GM19395 (cell line): ENCODE data around the gene TPSAB1.

Experiments used
- ATAC-seq: cut with Tn5 transposase; IDR thresholded peaks from one replicate; pipeline ENCODE4 v1.9.1; 2021; ENCODE audit warnings: mild to moderate bottlenecking, moderate library complexity; ENCODE audit not compliant: unreplicated experiment

TPSAB1 gene

DNA sequence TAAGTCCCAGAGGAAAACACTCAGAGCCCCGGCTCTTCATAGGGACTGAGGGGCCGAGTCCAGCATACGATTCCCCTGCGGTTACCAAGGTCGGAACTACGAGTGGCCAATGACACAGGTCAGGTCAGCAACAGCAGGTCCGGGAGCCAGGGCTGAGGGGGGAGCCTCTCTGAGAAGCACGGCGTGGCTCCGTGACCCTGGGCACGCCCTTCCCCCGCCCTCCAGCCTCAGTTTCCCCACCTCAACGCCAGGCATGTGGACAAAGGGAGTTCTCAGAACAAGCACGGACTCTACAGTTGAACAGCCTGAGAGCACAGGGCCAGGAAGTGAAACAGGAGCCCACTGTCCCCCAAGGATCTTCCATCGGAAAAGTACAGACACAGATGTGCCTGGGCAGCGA, 41.0 kb downstream of the TPSAB1 start:
- ATAC-seq, result no peak

DNA sequence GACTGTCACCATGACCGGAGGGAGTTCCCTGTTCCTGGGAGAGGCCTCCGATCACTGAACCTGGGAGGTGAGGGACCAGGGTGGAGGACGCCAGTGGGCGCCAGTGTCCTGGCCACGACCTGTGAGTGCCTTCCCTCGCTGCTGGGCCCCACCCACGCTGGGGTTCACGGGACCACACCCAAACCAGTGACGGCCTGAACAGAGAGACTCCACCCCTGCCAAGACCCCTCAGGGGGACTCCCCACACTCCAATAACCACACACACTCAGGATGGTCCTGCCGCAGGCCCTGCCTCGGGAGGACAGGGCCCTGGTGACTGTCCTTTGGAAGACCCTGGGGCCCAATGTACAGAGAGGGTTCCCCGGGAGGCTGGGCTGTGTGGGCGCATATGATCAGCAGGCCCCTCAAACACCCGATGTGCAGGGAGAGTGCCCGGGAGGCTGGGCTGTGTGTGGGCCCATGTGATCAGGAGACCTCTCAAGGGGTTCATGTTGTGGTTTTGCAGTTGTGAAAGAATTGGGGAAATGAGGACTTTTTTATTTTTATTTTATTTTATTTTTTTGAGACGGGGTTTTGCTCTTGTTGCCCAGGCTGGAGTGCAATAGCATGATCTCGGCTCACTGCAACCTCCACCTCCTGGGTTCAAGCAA, 41.9 kb downstream of the TPSAB1 start:
- no peak for ATAC-seq

DNA sequence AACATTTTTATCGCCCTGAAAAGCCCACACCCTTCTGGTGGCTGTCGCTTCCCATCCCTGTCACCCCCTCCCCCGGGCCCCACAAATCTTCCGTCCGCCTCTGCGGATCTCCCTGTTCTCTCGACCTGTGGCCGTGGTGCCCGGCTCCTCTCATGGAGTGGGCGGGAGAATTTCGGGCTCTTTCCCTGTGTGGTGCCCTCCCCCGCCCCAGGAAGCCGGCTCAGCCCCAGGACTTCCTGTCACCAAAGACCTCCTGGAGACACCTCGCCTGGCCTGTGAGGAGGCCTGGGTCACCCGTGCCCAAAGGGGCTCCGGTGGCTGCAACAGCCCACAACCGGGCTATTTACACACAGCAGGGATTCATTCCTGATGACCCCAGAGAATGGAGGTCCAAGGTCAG, 42.8 kb downstream of the TPSAB1 start:
- no peak for ATAC-seq

DNA sequence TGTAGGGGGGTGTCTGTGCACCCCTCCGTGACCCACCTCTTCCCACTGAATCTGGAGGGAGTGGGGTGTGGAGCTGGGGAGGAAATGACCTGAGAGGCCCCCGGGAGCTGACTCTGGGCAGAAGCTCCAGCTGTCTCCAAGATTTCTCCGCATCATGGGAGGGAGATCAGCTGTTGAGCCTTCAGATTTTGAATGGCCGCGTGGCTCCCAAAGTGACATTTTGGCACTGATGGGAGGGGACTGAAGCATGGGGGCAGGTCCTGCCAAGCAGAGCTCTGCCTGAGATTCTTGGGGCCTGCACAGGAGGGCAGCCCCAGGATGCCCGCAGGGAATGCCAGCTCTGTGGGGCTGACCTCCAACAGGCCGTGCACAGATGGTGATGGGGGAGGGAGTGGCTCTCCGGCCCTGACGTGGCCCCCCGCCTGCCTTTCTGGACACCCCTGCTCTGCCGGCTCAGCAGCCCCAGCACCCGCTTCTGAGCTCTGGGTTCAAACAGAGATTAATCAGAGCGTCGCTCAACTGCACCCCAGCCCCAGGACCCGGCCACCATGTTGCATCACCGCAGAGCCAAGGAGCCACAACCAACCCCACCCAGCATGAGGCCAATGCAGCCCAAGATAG, 43.6 kb downstream of the TPSAB1 start:
- ATAC-seq, result no peak

DNA sequence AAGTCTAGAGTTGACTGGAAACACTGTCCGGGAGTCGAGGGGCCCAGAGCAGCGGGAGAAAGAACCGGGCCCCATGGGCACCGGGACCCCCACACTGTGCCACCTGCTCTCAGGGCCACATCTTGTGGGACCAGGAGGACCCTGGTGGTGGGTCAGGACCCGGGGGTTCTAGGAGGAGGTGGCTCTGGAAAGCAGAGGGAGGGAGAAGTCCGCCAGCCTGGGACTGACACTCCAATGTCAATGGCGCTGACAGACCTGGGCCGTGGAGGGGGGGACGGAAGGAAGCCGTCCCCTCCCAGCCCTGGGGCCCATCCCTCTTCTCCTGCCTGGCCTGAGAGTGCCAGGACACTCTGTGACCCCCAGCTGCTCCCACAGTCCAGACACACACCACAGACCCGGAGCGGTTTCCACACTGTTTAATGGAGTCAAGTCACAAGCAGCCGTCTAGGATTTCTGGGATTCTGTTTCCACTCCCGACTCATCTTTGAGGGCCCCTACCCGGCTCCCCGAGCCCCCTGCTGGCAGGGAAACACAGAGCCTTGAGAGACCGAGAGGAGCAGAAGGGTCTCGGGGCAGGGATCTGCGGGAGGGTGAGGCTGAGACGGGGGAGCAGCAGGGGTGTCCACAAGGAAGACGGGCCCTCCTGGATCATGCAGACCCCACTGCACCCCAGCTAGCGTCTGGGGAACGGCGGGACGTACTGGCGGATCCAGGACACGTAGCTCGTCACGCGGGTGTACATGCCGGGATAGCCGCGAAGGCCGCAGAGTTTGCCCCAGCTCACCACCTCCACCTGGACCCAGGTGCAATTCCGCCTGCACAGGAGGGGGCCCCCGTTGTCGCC, 45.4 kb downstream of the TPSAB1 start:
- no peak for ATAC-seq

DNA sequence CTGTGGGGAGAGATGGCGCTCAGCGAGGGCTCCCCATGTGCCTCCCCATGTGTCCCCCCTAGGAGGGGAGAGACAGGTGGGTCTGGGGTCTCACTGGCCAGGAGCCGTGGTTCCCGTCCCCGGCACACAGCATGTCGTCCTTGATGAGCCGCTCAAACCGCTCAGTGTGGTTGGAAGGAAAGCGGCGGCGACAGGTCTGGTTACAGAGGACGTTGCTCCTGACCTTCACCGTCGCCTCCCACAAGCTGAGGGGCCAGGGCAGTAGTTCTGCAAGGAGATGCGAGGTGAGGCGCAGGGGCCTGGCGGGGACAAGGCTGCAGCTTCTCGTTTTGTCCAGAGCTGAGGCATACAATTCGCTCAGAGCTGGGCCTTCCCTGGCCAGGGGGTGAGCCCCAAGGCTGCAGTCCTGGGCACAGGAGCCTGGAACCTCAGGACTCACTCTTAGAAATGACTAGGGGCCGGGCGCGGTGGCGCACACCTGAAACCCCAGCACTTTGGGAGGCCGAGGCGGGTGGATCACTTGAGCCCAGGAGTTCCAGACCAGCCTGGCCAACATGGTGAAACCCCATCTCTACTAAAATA, 46.1 kb downstream of the TPSAB1 start:
- ATAC-seq, result no peak

DNA sequence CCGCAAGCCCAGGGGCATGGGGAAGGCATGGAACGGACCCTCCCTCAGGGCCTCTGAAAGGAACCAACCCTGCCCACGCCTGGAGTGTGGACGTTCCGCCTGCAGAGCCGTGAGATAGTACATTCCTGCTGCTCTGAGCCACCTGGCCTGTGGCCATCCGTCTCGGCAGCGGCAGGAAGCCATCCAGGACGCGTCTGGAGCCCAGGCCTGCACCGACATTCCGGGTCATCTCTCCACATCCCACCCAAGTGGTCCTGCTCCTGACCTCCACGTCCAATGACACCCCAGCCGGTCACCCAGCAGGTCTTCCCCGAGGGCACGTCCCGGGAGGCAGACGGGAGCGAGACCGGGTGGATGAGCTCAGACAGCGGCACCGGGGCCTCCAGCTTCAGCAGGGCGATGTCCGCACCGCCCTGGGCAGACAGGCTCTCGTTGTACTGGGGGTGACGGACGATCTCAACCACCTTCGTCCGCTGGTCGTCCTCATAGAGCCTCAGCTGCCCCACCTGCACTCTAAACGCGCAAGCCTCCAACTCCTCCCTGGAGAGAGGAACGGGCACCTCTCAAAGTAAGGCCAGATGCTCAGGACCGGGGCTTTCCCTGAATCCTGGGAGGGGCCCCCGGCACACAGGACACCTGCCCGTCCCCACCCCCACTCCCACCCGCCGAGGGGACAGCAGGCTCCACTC, 47.6 kb downstream of the TPSAB1 start:
- ATAC-seq, result no peak

DNA sequence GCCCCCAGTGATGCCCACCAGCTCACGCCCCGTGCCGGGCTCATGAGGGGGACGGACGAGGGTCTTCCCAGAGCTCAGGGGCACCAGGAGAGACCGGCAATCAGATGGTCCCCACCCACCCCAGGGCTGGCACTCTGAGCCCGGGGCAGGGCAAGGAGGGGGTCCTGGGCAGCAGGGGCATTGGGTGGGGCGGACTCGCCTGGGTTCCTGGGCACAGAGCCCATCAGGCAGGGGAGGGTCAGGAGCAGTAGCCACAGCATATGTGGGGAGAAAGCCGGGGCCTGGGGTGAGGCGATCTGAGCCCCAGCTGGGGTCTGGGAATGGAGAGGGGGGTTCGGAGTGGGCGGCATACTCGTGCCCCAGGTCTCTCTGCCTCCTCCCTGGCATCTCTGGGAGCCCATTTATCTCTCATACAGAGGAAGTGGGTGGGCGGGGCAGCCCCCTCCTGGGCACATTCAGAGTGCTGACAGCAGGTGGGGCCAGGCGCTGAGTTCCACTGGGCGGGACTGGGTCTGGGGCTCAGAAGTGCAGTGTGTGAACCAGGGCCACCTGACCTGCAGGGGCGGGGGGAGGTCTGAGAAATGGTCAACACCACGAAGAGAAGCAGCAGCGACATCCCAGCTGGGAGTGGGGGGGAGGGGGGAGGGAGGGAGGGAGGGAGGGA, 48.4 kb downstream of the TPSAB1 start:
- no peak for ATAC-seq

DNA sequence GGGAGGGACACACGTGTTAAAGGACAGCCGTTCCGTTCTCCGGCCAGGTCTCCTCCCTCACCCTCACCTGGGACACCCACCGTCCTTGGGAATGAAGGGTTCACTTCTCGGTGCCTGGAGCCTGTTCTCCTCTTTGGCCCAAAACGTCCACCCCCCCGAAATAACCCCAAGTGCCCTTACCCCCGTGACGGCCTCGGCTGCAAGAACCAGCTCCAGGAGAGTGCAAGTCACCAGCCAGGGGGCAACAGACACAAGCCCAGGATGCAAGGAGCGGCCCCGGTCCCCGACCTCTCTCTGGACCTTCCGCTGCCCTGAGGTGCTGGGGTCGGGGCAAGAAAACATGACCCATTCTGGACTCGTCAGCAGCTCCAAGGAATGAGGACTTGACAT, 49.0 kb downstream of the TPSAB1 start:
- no peak for ATAC-seq

DNA sequence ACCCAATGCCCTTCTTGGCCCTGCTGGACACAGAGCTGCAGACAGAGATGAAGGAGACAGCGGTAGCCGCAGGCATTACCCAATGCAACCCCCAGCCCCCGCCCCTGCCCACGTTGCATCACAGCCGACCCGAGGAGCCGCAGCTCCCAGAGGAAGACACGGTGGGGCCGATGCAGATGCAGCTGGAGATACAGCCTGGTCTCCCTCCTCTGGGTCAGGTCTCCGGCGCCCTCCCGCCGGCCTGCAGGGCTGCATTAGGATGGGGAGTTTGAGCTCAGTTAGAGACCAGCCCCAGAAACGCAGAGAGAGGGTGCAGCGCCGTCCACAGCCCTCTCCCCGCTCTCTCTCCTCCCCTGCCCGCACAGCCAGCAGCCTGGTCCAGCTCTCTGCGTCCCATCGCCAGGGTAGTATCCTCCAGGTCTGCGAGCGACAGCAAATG, 49.6 kb downstream of the TPSAB1 start:
- no peak for ATAC-seq

DNA sequence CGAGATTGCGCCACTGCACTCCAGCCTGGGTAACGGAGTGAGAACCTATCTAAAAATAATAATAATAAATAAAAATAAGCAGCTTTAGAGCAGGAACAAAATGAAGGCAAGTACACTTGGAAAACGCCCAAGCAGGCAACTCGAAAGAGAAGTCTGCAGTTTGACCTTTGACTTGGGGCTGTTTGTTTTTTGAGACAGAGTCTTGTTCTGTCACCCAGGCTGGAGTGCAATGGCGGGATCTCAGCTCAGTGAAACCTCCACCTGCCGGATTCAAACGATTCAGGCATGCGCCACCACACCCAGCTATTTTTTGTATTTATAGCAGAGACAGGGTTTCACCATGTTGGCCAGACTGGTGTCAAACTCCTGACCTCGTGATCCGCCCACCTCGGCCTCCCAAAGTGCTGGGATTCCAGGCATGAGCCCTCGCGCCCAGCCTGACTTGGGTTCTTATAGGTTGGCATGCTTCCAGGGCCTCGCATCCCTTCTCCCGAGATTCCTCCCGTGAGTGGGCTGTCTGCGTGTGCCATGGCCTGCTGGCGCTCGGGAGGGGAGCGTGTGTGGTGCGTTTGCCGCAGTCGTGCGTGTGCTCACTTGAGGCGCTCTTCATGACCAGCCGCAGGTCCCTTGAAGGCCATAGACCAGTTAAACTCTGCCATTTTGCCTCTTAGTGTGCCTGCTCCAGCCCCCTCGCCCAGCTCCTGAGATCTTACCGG, 50.5 kb downstream of the TPSAB1 start:
- no peak for ATAC-seq

DNA sequence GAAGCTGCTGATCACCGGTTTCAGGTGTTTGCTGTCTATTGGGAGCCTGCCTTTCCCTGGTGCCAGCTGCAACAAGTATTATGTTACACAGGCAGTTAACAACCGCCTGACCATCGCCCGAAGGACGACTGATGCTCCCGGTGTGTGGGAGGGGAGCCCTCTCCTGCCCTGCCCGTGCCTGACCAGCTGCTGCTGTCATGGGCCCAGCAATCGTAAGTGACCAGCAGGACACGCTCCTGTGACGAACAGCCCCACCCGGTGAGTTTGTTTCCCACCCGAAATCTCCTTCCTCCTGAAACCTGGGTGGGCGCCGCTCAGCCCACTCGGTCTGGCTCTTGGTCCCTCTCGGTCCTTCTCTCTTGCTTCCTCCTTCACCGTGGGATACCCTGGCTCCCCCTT, 51.1 kb downstream of the TPSAB1 start:
- ATAC-seq, result no peak
